Activated CD4-positive, alpha-beta T cell treated with anti-CD3 and anti-CD28 coated beads, Interleukin-10, Interleukin-2, amounts not matched to agents 100 ng/mL and 50 ng/mL, durations not matched to agents 16 hours and 8 hours (primary cell): ENCODE data around the gene KIF6.
A peak's percentile ranks its signal among the peaks of the same experiment; 100 is the strongest.

Experiments used
- DNase-seq: peaks from one replicate; pipeline ENCODE4 v3.0.0-alpha.2; 2020

KIF6 gene

DNA sequence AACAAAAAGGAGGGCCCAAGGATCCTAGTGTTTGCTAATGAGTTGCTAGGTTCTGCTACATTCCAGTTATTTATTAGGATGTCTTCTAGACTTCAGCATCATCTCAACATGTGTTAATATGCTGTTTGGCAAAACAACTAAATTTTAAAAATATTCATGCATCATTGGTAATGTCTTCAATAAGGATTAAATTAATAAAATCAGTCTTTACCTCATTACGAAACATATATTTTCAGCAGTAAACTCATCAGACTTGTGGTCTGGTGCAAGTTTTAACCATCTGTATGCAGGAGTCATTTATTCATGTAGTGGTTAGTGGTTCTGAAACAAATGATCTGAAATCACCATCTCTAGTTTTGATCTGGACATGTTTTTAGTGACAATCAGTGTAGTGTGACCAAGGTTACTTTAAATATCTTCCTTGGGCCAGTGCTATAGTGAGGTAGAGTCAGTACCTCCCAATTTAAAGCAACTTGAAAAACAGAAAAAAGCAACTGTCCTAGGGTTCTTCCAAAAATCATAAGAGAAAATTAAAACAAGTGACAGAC lies 317.7 kb downstream of the KIF6 start:
- no peak for DNase-seq

- DNase-seq: no peak
Measured at GRCh38 chr6:39404312-39404711, 320.9 kb downstream of the KIF6 start.

GRCh38 chr6:39403304-39403703 lies 321.9 kb downstream of the KIF6 start:
- DNase-seq: no peak

- DNase-seq: no peak
Measured at GRCh38 chr6:39402239-39402751, 322.9 kb downstream of the KIF6 start.

- DNase-seq: no peak
Measured at GRCh38 chr6:39401376-39401775, 323.8 kb downstream of the KIF6 start.

GRCh38 chr6:39400026-39400425 lies 325.2 kb downstream of the KIF6 start:
- DNase-seq: no peak

DNA sequence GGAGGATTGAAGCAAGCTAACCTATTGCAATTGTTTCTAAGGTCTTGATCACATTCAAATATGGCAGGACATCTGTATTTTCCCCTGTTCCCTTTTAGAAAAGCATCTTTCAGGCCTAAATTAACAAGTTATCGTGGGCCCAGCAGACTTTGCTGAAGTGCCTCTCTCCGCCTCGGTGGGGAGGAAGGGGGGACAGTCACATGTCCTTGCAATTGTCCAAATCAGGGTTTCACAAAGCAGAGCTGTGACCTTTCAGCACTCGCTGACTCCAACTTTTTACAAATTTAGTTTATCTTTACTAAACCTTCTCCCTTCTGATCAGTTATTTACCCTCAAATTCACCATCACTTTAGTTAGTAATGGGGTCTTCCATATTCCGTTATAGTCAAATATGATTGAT lies 328.4 kb downstream of the KIF6 start:
- no peak for DNase-seq

GRCh38 chr6:39393075-39393474 lies 332.1 kb downstream of the KIF6 start:
- DNase-seq: no peak

- no peak for DNase-seq
Measured at GRCh38 chr6:39391182-39391581, 334.0 kb downstream of the KIF6 start.

DNA sequence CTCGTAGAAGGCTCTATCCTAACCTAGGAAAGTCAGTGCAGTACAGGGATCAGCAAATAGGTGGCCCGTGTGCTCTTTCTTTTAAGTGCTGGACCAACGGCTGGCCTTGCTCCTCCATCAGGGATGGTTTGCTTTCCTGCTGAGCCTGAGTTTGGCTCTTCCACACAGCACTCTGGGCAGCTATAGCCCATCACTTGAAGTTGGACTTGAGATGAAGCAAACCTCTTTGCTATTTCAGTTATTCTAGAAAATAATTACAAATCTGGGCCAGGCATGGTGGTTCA lies 335.8 kb downstream of the KIF6 start:
- no peak for DNase-seq

- no peak for DNase-seq
Measured at GRCh38 chr6:39388606-39389483, 336.4 kb downstream of the KIF6 start.

GRCh38 chr6:39387785-39388184 lies 337.4 kb downstream of the KIF6 start:
- DNase-seq: no peak

DNA sequence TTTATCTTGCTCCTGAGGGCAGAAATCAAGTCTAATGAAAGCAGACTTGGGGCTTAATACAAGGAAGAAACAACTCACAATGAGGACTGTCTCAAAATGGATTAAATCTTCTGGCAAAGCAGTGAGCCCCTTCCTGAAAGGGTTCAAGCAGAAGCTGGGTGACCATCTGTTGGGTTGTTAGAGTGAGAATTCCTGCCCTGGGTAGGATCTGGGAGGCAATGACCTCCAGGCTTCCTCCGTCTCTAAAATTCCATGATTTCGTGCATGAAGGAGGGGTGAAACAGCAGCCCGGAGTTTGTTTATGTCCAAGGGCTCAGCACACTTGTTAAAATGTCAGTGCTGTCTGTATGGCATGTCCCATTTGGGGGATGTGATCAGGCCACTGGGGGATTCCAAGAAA lies 338.7 kb downstream of the KIF6 start:
- DNase-seq: no peak

GRCh38 chr6:39381550-39382140 lies 343.6 kb downstream of the KIF6 start:
- DNase-seq: no peak

- no peak for DNase-seq
Measured at GRCh38 chr6:39380837-39381549, 344.2 kb downstream of the KIF6 start.

DNA sequence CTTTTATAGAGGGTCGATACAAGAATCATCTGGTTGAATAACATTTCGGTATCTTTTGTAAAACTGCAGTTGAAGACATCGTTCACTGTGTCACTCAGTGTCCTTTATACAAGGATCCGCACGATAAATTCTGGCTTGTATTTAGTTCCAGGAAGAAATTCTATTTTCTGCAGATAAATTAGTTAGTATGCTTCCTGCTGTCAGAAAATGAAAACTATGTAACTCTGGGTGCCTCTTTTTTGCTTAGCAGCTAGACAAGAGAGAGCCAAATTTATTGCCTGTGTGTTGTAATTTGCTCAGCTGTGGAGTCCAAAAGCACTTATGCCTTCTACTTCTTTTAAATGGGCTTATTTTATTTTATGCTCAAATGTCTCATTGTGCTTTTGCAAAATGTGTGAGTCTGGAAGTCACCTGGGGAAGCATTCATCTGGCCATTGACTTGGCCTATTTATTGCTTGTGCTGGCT lies 346.2 kb downstream of the KIF6 start:
- no peak for DNase-seq

DNA sequence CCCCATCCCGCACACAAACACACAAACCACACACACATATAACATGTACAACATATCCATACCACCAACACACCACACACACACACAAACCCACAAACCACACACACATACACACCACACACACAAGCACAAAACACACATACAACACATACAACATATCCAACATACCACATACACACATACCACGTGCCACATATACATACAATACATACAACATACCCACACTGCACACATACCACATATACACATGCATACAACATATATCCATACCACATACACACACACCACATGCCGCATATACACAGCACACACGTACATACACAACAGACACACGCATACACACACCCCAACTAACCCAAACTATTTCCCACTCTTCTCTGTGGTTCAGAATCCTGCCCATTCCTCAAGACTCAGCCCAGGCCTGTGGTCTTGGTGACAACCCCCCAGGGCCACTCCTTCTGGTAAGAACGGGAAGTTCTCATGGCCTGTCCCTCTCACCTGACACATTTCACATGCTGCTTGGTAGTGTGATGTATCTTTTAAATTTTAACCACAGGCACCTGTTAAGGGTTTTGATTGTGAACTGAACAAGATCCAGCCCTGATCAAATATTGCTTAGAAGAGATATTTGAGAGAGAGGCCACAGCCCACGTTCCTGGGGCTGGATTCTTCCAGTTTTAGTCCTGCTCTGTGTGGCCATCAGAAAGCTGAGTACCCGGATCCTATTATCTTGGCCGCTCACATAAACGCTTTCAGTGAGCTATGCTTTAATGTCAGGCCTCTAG lies 346.8 kb downstream of the KIF6 start:
- no peak for DNase-seq

- peak; percentile 6 for DNase-seq
Measured at GRCh38 chr6:39377539-39377950, 347.7 kb downstream of the KIF6 start.

DNA sequence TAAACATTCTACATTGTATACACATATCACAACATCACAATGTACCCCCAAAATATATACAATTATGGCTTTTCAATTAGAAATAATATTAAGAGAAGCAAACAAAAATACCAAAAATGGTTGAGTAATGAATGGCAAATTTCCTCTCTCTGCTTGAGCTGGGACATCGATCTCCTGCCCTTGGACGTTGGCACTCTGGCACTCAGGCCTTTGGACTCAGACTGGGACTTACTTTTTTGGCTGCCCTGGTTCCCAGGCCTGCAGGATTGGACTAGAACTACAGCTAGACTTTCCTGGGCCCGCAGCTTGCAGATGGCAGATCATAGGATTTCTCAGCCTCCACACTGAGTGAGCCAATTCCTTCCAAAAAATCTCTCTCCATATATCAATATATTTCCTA lies 349.8 kb downstream of the KIF6 start:
- no peak for DNase-seq

- DNase-seq: no peak
Measured at GRCh38 chr6:39370390-39370789, 354.8 kb downstream of the KIF6 start.

DNA sequence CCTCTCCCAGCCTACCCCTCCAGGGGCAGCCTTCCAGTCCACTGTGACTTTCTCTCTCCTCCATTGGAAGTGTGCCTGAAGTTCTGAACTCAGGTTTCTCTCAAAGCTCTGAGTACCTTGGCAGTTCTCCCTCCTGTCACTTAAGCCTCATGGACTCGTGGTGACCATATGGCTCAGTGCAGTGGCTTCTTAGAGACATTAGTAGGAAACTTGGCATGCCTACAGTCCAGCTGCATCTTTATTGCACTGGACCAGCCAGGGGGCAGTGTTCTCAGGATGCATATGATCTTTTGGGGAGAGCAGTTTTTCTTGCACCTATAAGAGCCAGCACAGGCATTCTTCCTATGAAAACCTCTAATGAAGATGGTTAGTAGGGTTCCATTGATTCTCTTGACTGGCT lies 355.2 kb downstream of the KIF6 start:
- DNase-seq: no peak

GRCh38 chr6:39367700-39368099 lies 357.5 kb downstream of the KIF6 start:
- no peak for DNase-seq
